MCF 10A (cell line): ENCODE data around the gene CFHR4. TPM values are rescaled to one million over a fixed set of nuclear protein-coding genes. Genes with fewer than 3 reads are reported as not detected.
"Not testable (repeated sequence)": the region's sequence is repeated elsewhere in the genome, so short reads cannot be mapped to it uniquely, and the experiment has no call there.

ENCODE experiments used
- BruUV-seq: library from RNA; stranded (reverse); fragments of 400-500 nt; replicated peaks from 2 replicates; lab custom pipeline; 2021; lab: Mats Ljungman, UMichigan
- CTCF ChIA-PET: fragments of 300-600 bp; sonication (Branson Sonifier 250); formaldehyde crosslinking; extraction: SDS; loops from one replicate; lab custom pipeline; 2021; ENCODE audit warnings: antibody characterized with exemption, inconsistent platforms; lab: Yijun Ruan, JAX
- POLR2A ChIA-PET: fragments of 300-600, 350-650 bp; sonication (Branson Sonifier 250); formaldehyde crosslinking; extraction: SDS; loops from one replicate; lab custom pipeline; 2020; ENCODE audit warnings: antibody characterized with exemption, inconsistent platforms; lab: Yijun Ruan, JAX
- DNase-seq: peaks from one replicate; pipeline ENCODE4 v3.0.0-alpha.2; 2018; ENCODE audit not compliant: unreplicated experiment
- H3K27ac Mint-ChIP-seq: one replicate; pipeline ENCODE4 v1.8.0; 2022; ENCODE audit warnings: mild to moderate bottlenecking, low read depth, mixed read lengths; ENCODE audit not compliant: unreplicated experiment
- H3K27me3 Mint-ChIP-seq: one replicate; pipeline ENCODE4 v1.8.0; 2022; ENCODE audit warnings: mixed read lengths; ENCODE audit not compliant: insufficient read depth, unreplicated experiment
- H3K36me3 Mint-ChIP-seq: one replicate; pipeline ENCODE4 v1.8.0; 2022; ENCODE audit warnings: mild to moderate bottlenecking, moderate library complexity, mixed read lengths; ENCODE audit not compliant: insufficient read depth, unreplicated experiment
- H3K4me1 Mint-ChIP-seq: one replicate; pipeline ENCODE4 v1.8.0; 2022; ENCODE audit warnings: mixed read lengths; ENCODE audit not compliant: insufficient read depth, unreplicated experiment
- H3K4me3 Mint-ChIP-seq: one replicate; pipeline ENCODE4 v1.8.0; 2022; ENCODE audit warnings: mild to moderate bottlenecking, moderate library complexity, mixed read lengths; ENCODE audit not compliant: unreplicated experiment
- H3K9me3 Mint-ChIP-seq: one replicate; pipeline ENCODE4 v1.8.0; 2022; ENCODE audit warnings: mixed read lengths; ENCODE audit not compliant: unreplicated experiment
- intact Hi-C: fragments of 100-400 bp; cut with micrococcal nuclease; formaldehyde crosslinking; loops from 2 replicates; pipeline ENCODE4 v1.14.1; 2022
- total RNA-seq: library from RNA; stranded (reverse); gene quantifications from 2 replicates; pipeline ENCODE4 v1.2.3, GENCODE V29; 2022
- TF ChIP-seq, protein P1 (sequence below): fragments of 200-600 bp; IDR thresholded peaks from one replicate; pipeline ENCODE4 v1.8.0; 2022; ENCODE audit warnings: antibody characterized with exemption, mild to moderate bottlenecking; ENCODE audit not compliant: unreplicated experiment

Gene CFHR4
- total RNA-seq, 1 experiment from 2014 or later, result not detected

DNA sequence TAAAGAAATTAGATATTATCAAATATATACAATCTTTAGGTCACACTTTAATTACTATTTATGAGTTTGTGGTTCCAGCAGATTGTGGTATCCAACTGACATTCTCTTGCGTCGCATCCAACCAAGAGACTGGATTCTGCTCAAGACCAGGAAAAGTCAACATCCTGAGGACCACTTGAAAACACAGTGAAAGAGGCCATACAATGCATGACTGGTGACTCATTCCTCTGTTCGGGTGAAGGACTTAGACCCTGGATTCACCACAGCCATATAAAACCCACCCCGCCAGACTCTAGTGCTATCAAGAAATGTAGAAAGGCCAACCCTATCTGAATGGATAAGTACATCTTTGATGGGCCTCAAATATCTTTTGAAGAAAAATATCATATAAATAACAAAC, 14.5 kb upstream of the CFHR4 start:
- POLR2A ChIA-PET, result no interaction called here
- Mint-ChIP-seq H3K4me1 (no peaks in the 10 kb centered on the region), H3K9me3 (no peaks in the 10 kb centered on the region), H3K27ac (no peak overlapping the region), H3K4me3 (no peak overlapping the region), H3K36me3 (no peaks in the 10 kb centered on the region), H3K27me3 (no peaks in the 10 kb centered on the region)
- BruUV-seq, result no TSS peak
- DNase-seq, result no peak
- intact Hi-C loops, result no loop called here
- CTCF ChIA-PET, result no interaction called here
- TF ChIP-seq, protein P1, sequence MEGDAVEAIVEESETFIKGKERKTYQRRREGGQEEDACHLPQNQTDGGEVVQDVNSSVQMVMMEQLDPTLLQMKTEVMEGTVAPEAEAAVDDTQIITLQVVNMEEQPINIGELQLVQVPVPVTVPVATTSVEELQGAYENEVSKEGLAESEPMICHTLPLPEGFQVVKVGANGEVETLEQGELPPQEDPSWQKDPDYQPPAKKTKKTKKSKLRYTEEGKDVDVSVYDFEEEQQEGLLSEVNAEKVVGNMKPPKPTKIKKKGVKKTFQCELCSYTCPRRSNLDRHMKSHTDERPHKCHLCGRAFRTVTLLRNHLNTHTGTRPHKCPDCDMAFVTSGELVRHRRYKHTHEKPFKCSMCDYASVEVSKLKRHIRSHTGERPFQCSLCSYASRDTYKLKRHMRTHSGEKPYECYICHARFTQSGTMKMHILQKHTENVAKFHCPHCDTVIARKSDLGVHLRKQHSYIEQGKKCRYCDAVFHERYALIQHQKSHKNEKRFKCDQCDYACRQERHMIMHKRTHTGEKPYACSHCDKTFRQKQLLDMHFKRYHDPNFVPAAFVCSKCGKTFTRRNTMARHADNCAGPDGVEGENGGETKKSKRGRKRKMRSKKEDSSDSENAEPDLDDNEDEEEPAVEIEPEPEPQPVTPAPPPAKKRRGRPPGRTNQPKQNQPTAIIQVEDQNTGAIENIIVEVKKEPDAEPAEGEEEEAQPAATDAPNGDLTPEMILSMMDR, result no peak

DNA sequence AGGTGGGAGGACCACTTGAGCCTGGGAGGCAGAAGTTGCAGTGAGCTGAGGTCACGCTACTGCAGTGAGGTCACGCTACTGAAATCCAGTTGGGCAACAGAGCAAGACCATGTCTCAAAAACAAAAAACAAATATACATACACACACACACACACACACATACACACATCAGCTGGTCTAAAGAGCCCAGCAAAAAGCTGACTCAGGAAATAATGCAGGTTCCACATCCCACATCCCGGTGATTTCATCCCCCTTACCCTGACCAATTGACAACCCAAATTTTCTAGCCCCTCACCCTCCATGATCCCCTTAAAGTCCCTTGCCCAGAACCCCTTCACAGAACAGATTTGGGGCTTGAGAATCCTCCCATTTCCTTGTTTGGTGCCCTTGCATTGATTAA, 11.9 kb upstream of the CFHR4 start:
- POLR2A ChIA-PET, result interaction anchor here (0.6 kb wide), 1 partner anchor 16 kb away, joined by 3 read pairs; no protein-coding TSS in a partner anchor

DNA sequence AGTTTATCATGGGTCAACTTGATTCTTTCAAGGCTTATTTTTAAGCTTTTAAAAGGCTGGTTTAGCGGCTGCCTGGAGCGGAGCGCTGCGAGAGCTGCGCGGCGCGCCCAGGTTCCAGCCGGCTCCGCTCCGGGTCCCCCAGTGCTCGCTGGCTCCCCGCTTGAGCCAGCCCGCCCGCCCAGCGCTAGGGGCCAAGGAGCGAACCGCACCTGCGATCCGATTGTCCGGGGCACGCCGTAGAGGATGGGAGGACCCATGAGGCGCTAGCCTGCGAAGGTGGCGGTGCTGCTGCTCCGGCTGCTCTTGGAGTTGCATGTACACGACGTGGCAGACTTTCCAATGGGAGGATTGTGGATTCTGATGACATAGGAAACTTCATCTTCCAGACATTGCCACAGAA, 9.9 kb upstream of the CFHR4 start:
- Mint-ChIP-seq H3K27me3 (no peaks in the 10 kb centered on the region), H3K4me1 (no peaks in the 10 kb centered on the region), H3K36me3 (no peaks in the 10 kb centered on the region), H3K27ac (no peak overlapping the region), H3K9me3 (peaks cover 3% of the 10 kb centered on the region), H3K4me3 (no peak overlapping the region)
- TF ChIP-seq, protein P1, result no peak
- no peak for DNase-seq
- intact Hi-C loops, result no loop called here
- ChIA-PET POLR2A (no interaction called here), CTCF (no interaction called here)
- BruUV-seq, result no TSS peak

More for the DNA sequence above, 11.9 kb upstream of the CFHR4 start:
- Mint-ChIP-seq H3K4me1 (no peaks in the 10 kb centered on the region), H3K36me3 (no peaks in the 10 kb centered on the region), H3K27me3 (no peaks in the 10 kb centered on the region), H3K27ac (no peak overlapping the region), H3K4me3 (no peak overlapping the region), H3K9me3 (no peaks in the 10 kb centered on the region)
- TF ChIP-seq, protein P1, result no peak
- BruUV-seq, result no TSS peak
- DNase-seq, result no peak
- intact Hi-C loops, result no loop called here
- CTCF ChIA-PET, result interaction anchor here (0.6 to 1.7 kb wide), 5 partner anchors 13 to 451 kb away, joined by 3 to 4 read pairs (median 4); no protein-coding TSS in a partner anchor

DNA sequence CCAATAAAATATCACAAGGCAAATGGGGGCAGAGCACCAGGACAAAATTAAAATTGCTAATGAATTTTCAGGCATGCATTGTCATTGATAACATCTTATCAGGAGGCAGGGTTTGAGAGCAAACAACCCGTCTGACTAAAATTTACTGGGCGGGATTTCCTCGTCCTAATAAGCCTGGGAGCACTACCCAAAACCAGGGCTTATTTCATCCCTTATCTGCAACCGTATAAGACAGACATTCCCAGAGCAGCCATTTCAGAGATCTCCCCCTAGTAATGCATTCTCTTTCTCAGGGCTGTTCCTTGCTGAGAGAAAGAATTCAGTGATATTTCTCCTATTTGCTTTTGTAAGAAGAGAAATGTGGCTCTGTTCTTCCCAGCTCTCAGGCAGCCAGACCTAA, 1.3 kb upstream of the CFHR4 start:
- H3K27ac Mint-ChIP-seq, H3K27me3 Mint-ChIP-seq, CTCF ChIA-PET, H3K9me3 Mint-ChIP-seq, DNase-seq, H3K4me1 Mint-ChIP-seq, intact Hi-C loops, H3K4me3 Mint-ChIP-seq, POLR2A ChIA-PET, H3K36me3 Mint-ChIP-seq, BruUV-seq: not testable (repeated sequence)

DNA sequence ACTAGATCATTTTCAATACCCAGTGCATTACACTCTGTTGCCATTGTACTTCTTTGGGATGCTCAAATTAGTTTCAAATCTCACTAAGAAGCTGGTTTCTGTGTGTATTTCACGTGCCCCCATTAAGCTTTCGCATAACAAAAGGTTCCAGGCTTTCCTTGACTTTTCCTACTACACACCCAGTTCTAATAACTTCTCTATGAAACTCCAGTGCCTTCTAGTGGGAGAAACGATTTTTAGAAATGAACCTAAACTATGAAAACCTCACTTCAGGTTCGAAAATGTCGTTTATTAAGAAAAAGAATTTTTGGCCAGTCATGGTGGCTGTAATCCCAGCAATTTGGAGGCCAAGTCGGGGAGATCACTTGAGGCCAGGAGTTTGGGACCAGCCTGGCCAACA, 2.8 kb downstream of the CFHR4 start:
- DNase-seq, result peak; percentile 11
- ChIA-PET POLR2A (no interaction called here), CTCF (interaction anchor here (0.6 to 0.7 kb wide), 2 partner anchors 16 to 440 kb away, joined by 3 read pairs; no protein-coding TSS in a partner anchor)
- intact Hi-C loops, result no loop called here
- Mint-ChIP-seq H3K36me3 (no peaks in the 10 kb centered on the region), H3K27ac (no peak overlapping the region), H3K4me3 (no peak overlapping the region), H3K9me3 (no peaks in the 10 kb centered on the region), H3K4me1 (no peaks in the 10 kb centered on the region), H3K27me3 (no peaks in the 10 kb centered on the region)
- BruUV-seq, result no TSS peak
- TF ChIP-seq, protein P1, result no peak
